GM21390 (cell line): ENCODE measurements around the gene F13B.
"Not testable (repeated sequence)": the region's sequence is repeated elsewhere in the genome, so short reads cannot be mapped to it uniquely, and the experiment has no call there.

Source experiments
- ATAC-seq: cut with Tn5 transposase; IDR thresholded peaks from one replicate; pipeline ENCODE4 v1.9.1; 2021; ENCODE audit not compliant: unreplicated experiment

F13B gene, protein sequence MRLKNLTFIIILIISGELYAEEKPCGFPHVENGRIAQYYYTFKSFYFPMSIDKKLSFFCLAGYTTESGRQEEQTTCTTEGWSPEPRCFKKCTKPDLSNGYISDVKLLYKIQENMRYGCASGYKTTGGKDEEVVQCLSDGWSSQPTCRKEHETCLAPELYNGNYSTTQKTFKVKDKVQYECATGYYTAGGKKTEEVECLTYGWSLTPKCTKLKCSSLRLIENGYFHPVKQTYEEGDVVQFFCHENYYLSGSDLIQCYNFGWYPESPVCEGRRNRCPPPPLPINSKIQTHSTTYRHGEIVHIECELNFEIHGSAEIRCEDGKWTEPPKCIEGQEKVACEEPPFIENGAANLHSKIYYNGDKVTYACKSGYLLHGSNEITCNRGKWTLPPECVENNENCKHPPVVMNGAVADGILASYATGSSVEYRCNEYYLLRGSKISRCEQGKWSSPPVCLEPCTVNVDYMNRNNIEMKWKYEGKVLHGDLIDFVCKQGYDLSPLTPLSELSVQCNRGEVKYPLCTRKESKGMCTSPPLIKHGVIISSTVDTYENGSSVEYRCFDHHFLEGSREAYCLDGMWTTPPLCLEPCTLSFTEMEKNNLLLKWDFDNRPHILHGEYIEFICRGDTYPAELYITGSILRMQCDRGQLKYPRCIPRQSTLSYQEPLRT

DNA sequence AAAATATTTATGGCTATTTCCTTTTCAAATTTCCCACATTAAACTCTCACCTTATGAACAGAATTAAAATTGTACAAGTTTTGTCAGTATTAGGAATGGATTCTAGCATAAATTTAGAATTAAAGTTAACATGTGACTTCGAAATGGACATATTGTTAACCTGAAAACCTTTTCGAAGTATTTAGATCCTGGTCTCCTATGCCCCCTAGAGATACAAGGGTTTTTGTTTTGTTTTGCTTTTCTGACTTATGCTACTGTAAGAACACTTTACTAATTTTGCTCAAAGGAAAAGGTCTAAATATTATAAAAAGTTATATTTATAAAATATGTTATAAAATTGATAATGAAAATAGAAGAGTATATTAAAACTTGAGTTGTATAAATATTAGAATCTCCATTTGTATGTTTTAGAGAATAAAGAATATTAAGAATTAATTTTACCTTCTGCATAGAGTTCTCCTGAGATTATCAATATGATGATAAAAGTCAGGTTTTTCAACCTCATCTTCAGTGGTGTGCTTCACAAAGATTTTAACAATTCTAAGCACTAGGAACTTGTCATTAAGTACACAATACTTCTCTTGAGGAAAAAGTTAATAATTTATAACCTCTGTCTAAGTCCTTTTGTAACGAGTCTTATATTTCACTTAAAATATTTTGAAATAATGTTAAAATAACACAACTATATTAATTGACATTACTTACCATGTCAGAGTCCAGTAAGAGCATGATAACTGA lies at the start of gene F13B:
TSS of gene F13B (minus strand) at position 542 of the 738 bp plus-strand sequence. CDS start at position 505, 37 bp downstream.
- ATAC-seq, result no peak

DNA sequence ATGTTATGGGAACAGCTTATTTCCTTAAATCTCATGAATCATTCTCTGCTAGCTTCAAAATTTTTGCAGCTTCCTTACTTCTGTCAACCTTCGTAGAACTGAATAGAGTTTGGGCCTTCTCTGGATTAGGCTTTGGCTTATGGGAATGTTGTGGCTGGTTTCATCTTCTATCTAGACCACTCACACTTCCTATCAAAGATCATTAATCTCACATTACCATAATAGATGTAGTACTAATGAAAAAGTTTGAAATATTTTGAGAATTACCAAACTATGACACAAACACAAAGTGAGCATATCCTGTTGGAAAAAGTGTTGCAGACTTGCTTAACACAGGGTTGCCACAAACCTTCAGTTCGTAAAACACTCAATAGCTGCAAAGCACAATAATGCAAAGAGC lies 49.1 kb upstream of the F13B start:
- ATAC-seq, result no peak

DNA sequence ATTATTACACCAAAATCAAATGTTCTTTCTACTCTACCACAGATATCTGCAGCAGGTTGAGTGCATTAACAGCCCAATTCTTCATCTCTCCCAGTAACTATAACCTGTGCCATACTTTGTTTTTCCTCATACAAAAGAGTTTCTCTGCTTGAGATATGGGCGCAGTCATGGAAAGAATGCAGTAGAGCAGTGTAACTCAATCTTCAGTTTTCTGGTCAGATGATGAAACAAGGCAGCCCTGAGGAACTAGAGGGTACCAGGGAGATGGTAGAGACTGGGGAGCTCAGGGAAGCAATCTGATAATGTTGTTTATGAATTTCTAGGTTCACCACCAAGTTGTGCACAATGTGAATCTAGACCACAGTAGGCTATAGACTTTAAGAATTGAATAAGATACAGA lies 39.8 kb upstream of the F13B start:
- no peak for ATAC-seq

DNA sequence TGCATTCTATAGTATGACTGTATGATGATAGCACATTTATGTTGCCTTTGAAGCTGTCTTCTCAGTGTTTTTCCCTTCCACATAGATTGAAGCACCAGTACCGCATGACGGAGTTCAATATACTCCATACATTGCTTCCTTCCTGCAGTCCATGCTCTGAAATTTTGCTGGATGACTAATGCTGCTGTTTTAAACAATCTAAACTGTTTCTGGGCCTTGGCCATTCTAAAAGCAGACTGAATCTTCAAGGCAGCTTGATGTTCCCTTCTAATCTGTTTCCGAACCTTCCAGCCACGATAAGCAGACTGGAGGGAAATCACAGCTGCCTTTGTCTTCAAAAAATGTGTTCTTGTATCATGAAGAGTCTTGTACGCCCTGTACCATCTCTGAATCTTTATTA lies 36.2 kb upstream of the F13B start:
- no peak for ATAC-seq

- ATAC-seq, result no peak
Measured at GRCh38 chr1:197101978-197102377, 34.9 kb upstream of the F13B start.

- ATAC-seq, result no peak
Measured at GRCh38 chr1:197100677-197101076, 33.6 kb upstream of the F13B start.

- no peak for ATAC-seq
Measured at GRCh38 chr1:197099444-197099843, 32.4 kb upstream of the F13B start.

DNA sequence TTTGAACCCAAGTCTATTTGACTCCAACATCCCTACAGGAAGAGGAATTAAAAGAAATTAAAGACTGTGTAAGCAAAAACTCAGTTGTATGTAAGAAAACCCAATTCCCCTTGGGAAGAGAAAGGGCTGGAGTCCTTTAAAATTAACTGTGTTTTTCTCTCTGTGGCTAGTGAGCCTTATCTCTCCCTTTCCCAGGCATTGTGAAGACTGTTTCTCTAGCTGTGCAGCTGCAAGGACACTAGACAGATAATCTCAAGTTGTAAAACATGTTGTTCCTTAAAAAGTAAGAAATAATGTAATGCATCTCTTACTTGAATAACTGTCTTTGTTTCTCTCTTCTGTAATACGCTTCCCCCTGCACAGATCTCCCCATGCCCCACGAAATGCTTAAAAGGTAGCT lies 29.9 kb upstream of the F13B start:
- ATAC-seq, result not testable (repeated sequence)

GRCh38 chr1:197096137-197096536 lies 29.1 kb upstream of the F13B start:
- no peak for ATAC-seq

DNA sequence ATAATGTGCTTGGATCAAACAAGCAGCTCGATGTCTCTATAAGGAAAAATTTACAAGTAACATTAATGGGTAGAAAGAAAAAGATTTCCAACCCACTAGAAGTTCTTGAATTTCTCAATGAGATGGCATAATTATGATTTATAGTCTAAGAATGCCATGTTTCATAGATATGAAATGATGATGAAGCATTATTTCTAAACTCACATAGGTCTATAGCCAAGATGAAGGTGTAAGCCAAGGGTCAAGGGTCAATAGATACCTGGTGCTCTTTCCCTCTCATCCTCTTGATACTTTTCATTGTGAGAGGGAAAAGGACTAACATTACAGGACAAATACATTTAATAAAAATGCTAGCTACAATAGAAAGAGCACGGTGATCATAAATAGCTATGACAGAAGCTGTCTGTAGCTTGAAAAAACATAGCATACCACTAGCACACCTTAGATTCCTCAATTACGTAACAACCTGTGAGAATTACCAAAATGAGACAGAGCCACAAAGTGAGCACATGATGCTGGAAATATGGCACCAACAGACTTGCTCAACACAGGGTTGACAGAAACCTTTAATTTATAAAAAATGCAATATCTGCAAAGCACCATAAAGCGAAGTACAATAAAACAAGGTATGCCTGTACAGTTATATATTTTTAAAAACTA lies 26.3 kb upstream of the F13B start:
- no peak for ATAC-seq

- ATAC-seq, result no peak
Measured at GRCh38 chr1:197092491-197093023, 25.5 kb upstream of the F13B start.

DNA sequence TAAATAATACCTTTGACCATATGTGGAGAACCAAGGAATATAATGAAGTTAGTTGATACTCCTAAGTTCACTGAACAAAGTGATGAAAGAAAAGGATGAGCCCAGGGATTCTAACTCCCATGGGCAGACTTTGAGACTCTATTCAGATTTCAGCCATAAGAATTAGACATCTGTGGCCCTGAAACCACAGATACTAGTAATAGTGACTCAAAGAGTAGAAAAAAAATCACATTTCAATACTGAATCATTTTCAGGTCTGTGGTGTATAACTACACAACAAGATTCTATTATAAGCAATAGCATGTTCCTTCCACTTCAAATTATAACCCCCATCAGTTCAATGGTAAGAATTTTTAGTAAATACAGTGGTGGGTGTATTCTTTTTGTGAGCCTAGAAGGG lies 16.4 kb upstream of the F13B start:
- peak; percentile 55 for ATAC-seq

DNA sequence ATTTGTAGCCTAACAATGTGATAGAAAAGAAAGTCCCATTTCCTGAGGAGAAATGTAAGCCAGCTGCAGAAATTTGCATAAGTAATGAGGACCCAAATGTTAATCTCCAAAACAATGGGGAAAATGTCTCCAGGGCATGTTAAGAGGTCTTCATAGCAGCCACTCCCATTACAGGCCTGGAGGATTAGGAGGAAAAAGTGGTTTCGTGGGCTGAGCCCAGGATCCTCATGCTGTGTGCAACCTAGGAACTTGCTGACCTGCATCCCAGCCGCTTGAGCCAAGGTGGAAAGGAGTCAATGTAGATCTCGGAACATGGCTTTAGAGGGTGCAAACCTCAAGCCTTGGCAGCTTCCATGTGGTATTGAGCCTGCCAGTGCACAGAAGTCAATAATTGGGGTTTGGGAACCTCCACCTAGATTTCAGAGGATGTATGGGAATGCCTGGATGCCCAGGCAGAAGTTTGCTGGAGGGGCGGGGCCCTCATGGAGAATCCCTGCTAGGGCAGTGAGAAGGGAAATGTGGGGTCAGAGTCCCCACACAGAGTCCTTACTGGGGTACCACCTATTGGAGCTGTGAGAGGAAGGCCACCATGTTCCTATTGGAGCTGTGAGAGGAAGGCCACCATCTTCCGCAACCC lies 14.2 kb upstream of the F13B start:
- no peak for ATAC-seq

- no peak for ATAC-seq
Measured at GRCh38 chr1:197080323-197080722, 13.3 kb upstream of the F13B start.

DNA sequence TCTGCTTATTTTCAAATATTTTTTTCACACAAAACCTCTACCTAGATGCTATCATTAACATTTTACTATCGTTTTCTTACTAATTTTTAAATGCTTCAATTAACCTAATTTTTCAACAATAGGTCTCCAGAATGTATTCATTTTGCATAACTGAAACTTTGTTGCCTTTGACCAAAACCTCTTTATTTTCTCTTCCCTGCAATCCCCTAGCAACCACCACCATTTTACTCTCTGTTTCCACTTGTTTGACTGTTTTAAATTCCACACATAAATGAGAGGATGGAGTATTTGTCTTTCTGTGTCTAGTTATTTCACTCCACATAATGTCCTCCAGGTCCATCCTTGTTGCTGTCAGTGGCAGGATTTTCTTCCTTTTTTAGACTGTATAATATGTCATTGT lies 9.5 kb upstream of the F13B start:
- ATAC-seq, result no peak

DNA sequence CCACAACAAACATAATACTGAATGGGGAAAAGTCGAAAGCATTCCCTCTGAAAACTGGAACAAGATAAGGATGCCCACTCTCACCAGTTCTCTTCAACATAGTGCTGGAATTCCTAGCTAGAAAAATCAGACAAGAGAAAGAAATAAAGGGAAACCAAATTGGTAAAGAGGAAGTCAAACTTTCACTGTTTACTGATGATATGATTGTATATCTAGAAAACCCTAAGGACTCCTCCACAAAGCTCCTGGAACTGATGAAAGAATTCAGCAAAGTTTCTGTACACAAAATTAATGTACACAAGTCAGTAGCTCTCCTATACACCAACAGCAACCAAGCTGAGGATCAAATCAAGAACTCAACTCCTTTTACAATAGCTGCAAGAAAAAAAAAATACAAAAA lies 6.9 kb upstream of the F13B start:
- ATAC-seq, result no peak

DNA sequence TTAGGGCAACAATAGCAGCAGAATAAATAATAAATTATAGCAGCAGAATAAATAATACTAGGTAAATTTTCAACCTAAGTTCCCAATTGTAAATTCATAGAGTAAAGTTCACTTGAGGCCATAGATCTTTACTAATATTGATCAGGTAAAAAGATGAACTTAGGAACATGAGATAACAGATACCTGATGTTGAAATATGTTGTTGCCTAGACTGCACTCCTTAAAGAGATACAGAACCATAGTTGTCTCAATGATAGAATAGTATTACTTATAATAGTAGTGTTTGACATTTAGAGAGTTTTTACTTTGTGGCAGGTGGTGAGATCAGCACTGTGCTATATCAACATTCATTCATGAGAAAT lies 378 bp upstream of the F13B start:
- ATAC-seq, result no peak

GRCh38 chr1:197066277-197066676 lies 783 bp downstream of the F13B start:
- ATAC-seq, result no peak

GRCh38 chr1:197065559-197065958 lies 1.5 kb downstream of the F13B start:
- no peak for ATAC-seq

DNA sequence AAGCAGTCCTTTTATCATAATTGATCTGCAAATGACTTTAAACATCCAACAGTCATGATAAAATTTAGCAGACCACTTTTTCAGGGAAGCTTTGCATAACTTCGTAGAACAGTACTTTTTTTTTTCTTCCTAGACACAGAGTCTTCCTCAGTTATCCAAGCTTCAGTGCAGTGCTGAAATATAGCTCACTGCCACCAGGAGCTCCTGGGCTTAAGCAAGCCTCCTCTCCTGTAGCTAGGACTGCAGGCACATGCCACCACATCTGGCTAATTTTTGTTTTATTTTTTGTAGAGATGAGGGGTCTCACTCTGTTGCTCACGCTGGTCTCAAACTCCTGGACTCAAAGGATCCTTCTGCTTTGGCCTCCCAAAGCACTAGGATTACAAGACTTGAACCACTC lies 3.8 kb downstream of the F13B start:
- no peak for ATAC-seq

GRCh38 chr1:197062692-197063091 lies 4.4 kb downstream of the F13B start:
- ATAC-seq, result peak; percentile 93
